Activated CD8-positive, alpha-beta memory T cell treated with anti-CD3 and anti-CD28 coated beads, Interleukin-2, amount 50 U/mL, for 24 hours (primary cell): ENCODE measurements around the gene MYO3B.

Source experiments
- DNase-seq: peaks from one replicate; pipeline ENCODE4 v3.0.0-alpha.2; 2020; ENCODE audit errors: extremely low read depth

The MYO3B gene

GRCh38 chr2:170369228-170369627 lies 191.3 kb downstream of the MYO3B start:
- DNase-seq, result no peak

GRCh38 chr2:170369894-170370293 lies 191.9 kb downstream of the MYO3B start:
- DNase-seq, result no peak

- no peak for DNase-seq
These were observed 193.5 kb downstream of the MYO3B start for GRCh38 chr2:170371231-170371998.

GRCh38 chr2:170375192-170375591 lies 197.2 kb downstream of the MYO3B start:
- DNase-seq, result no peak

GRCh38 chr2:170377500-170378207 lies 199.7 kb downstream of the MYO3B start:
- no peak for DNase-seq

GRCh38 chr2:170380267-170380666 lies 202.3 kb downstream of the MYO3B start:
- DNase-seq, result no peak

GRCh38 chr2:170381678-170382077 lies 203.7 kb downstream of the MYO3B start:
- DNase-seq, result no peak

GRCh38 chr2:170386554-170386953 lies 208.6 kb downstream of the MYO3B start:
- DNase-seq, result no peak

- DNase-seq, result no peak
These were observed 213.1 kb downstream of the MYO3B start for GRCh38 chr2:170391018-170391417.

GRCh38 chr2:170391697-170392096 lies 213.8 kb downstream of the MYO3B start:
- DNase-seq, result no peak

GRCh38 chr2:170393861-170394498 lies 216.0 kb downstream of the MYO3B start:
- no peak for DNase-seq

- DNase-seq, result no peak
These were observed 216.9 kb downstream of the MYO3B start for GRCh38 chr2:170394641-170395387.

GRCh38 chr2:170396799-170397459 lies 219.0 kb downstream of the MYO3B start:
- no peak for DNase-seq

GRCh38 chr2:170401187-170401586 lies 223.2 kb downstream of the MYO3B start:
- no peak for DNase-seq

- DNase-seq, result no peak
These were observed 226.9 kb downstream of the MYO3B start for GRCh38 chr2:170404846-170405245.

GRCh38 chr2:170405326-170405725 lies 227.4 kb downstream of the MYO3B start:
- no peak for DNase-seq

- DNase-seq, result no peak
These were observed 230.7 kb downstream of the MYO3B start for GRCh38 chr2:170408461-170409163.

GRCh38 chr2:170409164-170409535 lies 231.2 kb downstream of the MYO3B start:
- peak; percentile 49 for DNase-seq

GRCh38 chr2:170411660-170412059 lies 233.7 kb downstream of the MYO3B start:
- no peak for DNase-seq

GRCh38 chr2:170420961-170421687 lies 243.2 kb downstream of the MYO3B start:
- DNase-seq, result no peak
